ENCODE results near the gene ENAH. TPM values are rescaled to one million over a fixed set of nuclear protein-coding genes. Genes with fewer than 3 reads are reported as not detected.
A peak's percentile ranks its signal among the peaks of the same experiment; 100 is the strongest.

ENAH gene
- total and polyA plus RNA-seq, 9 of the 15 experiments (the other 6 are each of a cell fraction or from before 2014, with no cell fraction given): 0.03 to 1.2 (median 0.15) TPM

DNA sequence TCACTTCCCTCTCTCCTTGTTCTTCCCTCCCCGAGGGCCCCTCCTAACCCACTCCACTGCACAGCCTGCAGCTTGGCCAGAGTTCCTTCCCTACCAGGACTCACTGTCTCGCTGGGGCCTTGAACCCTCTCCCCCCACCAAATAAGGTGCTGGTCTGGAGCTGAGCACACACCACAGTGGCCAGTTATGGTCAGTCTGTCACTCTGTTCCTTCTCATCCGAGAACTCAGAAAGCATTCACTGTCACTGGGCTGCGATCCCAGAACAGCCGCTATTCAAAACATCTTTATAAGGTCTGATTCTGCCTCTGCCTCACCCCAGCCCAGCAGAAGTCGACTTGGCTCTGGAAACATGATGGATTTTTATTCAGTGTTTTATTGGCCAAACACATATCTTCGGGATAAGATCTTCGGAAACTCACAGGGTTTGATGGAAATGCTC lies 205.3 kb downstream of the ENAH start:
- ChIA-PET CTCF (ENCODE audit: low intra/inter-chr PET ratio) (no interaction called here), POLR2A (interaction anchor here (1.0 to 1.2 kb wide), 2 partner anchors 20 to 24 kb away, joined by 3 read pairs; no protein-coding TSS in a partner anchor)

More for the DNA sequence above, 205.3 kb downstream of the ENAH start:
- Histone ChIP-seq H3K9me3 (replicated peaks; ENCODE audit: control insufficient read depth, insufficient read depth, low read depth, low read length) (no peaks in the 10 kb centered on the region), H3K79me2 (ENCODE audit: control insufficient read depth, insufficient read depth, low read length) (no peaks in the 10 kb centered on the region), H3K9ac (ENCODE audit: insufficient read depth in 1 of 2, low read depth in 2 of 2, low read length in 2 of 2) (peak overlapping the region in 1 of 2 experiments; percentile 49; a peak in 1 of 4 replicates), H3K4me2 (ENCODE audit: insufficient read depth, low read length) (no peak overlapping the region), H2AFZ (ENCODE audit: low read depth, low read length) (peak overlapping the region; percentile 11; the same call in 1 of the 2 replicates), H3K4me1 (replicated peaks in 1 of 2; ENCODE audit: control insufficient read depth in 2 of 2, insufficient read depth in 2 of 2, low read length in 2 of 2) (peaks cover 26 to 28% of the 10 kb centered on the region in 2 experiments), H3K27me3 (ENCODE audit: control insufficient read depth in 2 of 2, insufficient read depth in 2 of 2, low read length in 2 of 2) (no peaks in the 10 kb centered on the region), H4K20me1 (replicated peaks; ENCODE audit: control insufficient read depth, insufficient read depth, low read length) (no peaks in the 10 kb centered on the region), H3K9me1 (ENCODE audit: control insufficient read depth, insufficient read depth, low read length) (no peaks in the 10 kb centered on the region), H3K4me3 (no peak overlapping the region), H3K27ac (ENCODE audit: extremely low read depth, low read depth, low read length) (no peak overlapping the region), H3K36me3 (ENCODE audit: control insufficient read depth, insufficient read depth, low read length) (no peaks in the 10 kb centered on the region)
- FAIRE-seq (no peak), DNase-seq (ENCODE audit: extremely low read depth in 1 of 4, low spot score in 3 of 4) (no peak), ATAC-seq (no peak)
- TF ChIP-seq KLF13 (tag; IDR thresholded peaks at IDR 0.05; ENCODE audit: borderline replicate concordance, low read depth) (no peak), PHF20 (IDR thresholded peaks at IDR 0.05; ENCODE audit: partially characterized antibody) (no peak), ZNF134 (CRISPR knock-in tag; conservative IDR thresholded peaks at IDR 0.05) (no peak), MITF (IDR thresholded peaks at IDR 0.05) (no peak), HOXB6 (CRISPR knock-in tag; IDR thresholded peaks at IDR 0.05; ENCODE audit: borderline replicate concordance) (no peak), HMG20B (CRISPR knock-in tag; IDR thresholded peaks at IDR 0.05) (no peak), ZNF146 (CRISPR knock-in tag; IDR thresholded peaks at IDR 0.05; ENCODE audit: unreplicated experiment) (no peak)
- TF ChIP-seq, protein P1, sequence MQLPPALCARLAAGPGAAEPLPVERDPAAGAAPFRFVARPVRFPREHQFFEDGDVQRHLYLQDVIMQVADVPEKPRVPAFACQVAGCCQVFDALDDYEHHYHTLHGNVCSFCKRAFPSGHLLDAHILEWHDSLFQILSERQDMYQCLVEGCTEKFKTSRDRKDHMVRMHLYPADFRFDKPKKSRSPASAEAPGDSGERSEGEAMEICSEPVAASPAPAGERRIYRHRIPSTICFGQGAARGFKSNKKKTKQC (CRISPR knock-in tag; IDR thresholded peaks at IDR 0.05): no peak
- TF ChIP-seq, protein P2, sequence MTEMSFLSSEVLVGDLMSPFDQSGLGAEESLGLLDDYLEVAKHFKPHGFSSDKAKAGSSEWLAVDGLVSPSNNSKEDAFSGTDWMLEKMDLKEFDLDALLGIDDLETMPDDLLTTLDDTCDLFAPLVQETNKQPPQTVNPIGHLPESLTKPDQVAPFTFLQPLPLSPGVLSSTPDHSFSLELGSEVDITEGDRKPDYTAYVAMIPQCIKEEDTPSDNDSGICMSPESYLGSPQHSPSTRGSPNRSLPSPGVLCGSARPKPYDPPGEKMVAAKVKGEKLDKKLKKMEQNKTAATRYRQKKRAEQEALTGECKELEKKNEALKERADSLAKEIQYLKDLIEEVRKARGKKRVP (CRISPR knock-in tag; IDR thresholded peaks at IDR 0.05): no peak
- 53% methylated on average over 8 of the region's 8 CpGs for WGBS (ENCODE audit: insufficient coverage, low coverage, missing lambda C conversion rate)
- BruUV-seq (replicated peaks): no TSS peak
- intact Hi-C loops (cut with micrococcal nuclease): loop anchor here (5.0 kb wide), 1 partner anchor 860 kb away; the partner anchor contains the start of gene LIN9
- in situ Hi-C loops (cut with MboI): no loop called here
